ENCODE data around the gene MTHFD2.

MTHFD2 gene

GRCh38 chr2:74219846-74220486, 21.6 kb downstream of the MTHFD2 start:
- no peak for TF ChIP-seq CTCF (conservative IDR thresholded peaks at IDR 0.05; ENCODE audit: low read depth, low read length)
- no peak overlapping the region for H3K4me3 ChIP-seq (ENCODE audit: low read depth, low read length)
- no peak for DNase-seq (ENCODE audit: low read depth)

- DNase-seq (ENCODE audit: low read depth) = peak; percentile 81
- TF ChIP-seq CTCF (conservative IDR thresholded peaks at IDR 0.05; ENCODE audit: low read depth, low read length) = no peak
- no peak overlapping the region for H3K4me3 ChIP-seq (ENCODE audit: low read depth, low read length)
Observed at GRCh38 chr2:74221091-74221490, 22.7 kb downstream of the MTHFD2 start.

GRCh38 chr2:74221604-74222299, 23.3 kb downstream of the MTHFD2 start:
- TF ChIP-seq CTCF (conservative IDR thresholded peaks at IDR 0.05; ENCODE audit: low read depth, low read length) = no peak
- no peak for DNase-seq (ENCODE audit: low read depth)
- H3K4me3 ChIP-seq (ENCODE audit: low read depth, low read length) = no peak overlapping the region

GRCh38 chr2:74222300-74222650, 23.9 kb downstream of the MTHFD2 start:
- no peak overlapping the region for H3K4me3 ChIP-seq (ENCODE audit: low read depth, low read length)
- DNase-seq (ENCODE audit: low read depth) = no peak
- no peak for TF ChIP-seq CTCF (conservative IDR thresholded peaks at IDR 0.05; ENCODE audit: low read depth, low read length)

GRCh38 chr2:74223941-74224770, 25.7 kb downstream of the MTHFD2 start:
- no peak for DNase-seq (ENCODE audit: low read depth)
- TF ChIP-seq CTCF (conservative IDR thresholded peaks at IDR 0.05; ENCODE audit: low read depth, low read length) = no peak

GRCh38 chr2:74225698-74226459, 27.5 kb downstream of the MTHFD2 start:
- TF ChIP-seq CTCF (conservative IDR thresholded peaks at IDR 0.05; ENCODE audit: low read depth, low read length) = no peak
- no peak overlapping the region for H3K4me3 ChIP-seq (ENCODE audit: low read depth, low read length)
- no peak for DNase-seq (ENCODE audit: low read depth)

More at GRCh38 chr2:74223941-74224770, 25.7 kb downstream of the MTHFD2 start:
- H3K4me3 ChIP-seq (ENCODE audit: low read depth, low read length) = no peak overlapping the region

Data from choroid plexus epithelial cell (primary cell).